ENCODE data around the gene ZBTB16.

- TF ChIP-seq CTCF (tag by site-specific recombination; IDR thresholded peaks at IDR 0.05) (no peak), REPIN1 (tag by site-specific recombination; IDR thresholded peaks at IDR 0.05; ENCODE audit: low read depth) (no peak), ZNF24 (tag by site-specific recombination; IDR thresholded peaks at IDR 0.05) (no peak), ZNF837 (tag by site-specific recombination; IDR thresholded peaks at IDR 0.05) (no peak), ZFHX2 (tag by site-specific recombination; conservative IDR thresholded peaks at IDR 0.05) (no peak), ZNF658 (tag by site-specific recombination; IDR thresholded peaks at IDR 0.05) (no peak), ZNF660 (tag by site-specific recombination; IDR thresholded peaks at IDR 0.05) (no peak), GLI4 (tag by site-specific recombination; IDR thresholded peaks at IDR 0.05) (no peak), ZFP69B (tag by site-specific recombination; IDR thresholded peaks at IDR 0.05) (no peak), ZSCAN4 (tag by site-specific recombination; IDR thresholded peaks at IDR 0.05) (no peak)
These were observed 142.6 kb downstream of the ZBTB16 start for GRCh38 chr11:114202011-114202609.

Data from HEK293 (cell line).